BE2C (cell line): ENCODE results near the gene ZSCAN32.

Experiments
- DNase-seq: peaks from one replicate; pipeline ENCODE4 v3.0.0-alpha.2; 2020
- H3K27me3 ChIP-seq: fragments of 250-450 bp; sonication (Bioruptor Pico); 2 replicates; pipeline ENCODE4 v1.5.1; 2020; ENCODE audit warnings: mild to moderate bottlenecking
- H3K36me3 ChIP-seq: fragments of 250-450 bp; sonication (Bioruptor Pico); 2 replicates; pipeline ENCODE4 v1.5.1; 2020; ENCODE audit warnings: mild to moderate bottlenecking
- H3K4me1 ChIP-seq: fragments of 250-450 bp; sonication (Bioruptor Pico); 2 replicates; pipeline ENCODE4 v1.5.1; 2020
- H3K4me3 ChIP-seq: 2 replicates; pipeline ENCODE4 v1.5.1; 2011; ENCODE audit warnings: low read depth, low read length
- H3K9me3 ChIP-seq: fragments of 250-450 bp; sonication (Bioruptor Pico); 2 replicates; pipeline ENCODE4 v1.5.1; 2020
- CTCF ChIP-seq: IDR thresholded peaks from 2 replicates; pipeline ENCODE4 v1.5.1; 2012; ENCODE audit warnings: mild to moderate bottlenecking, low read depth, low read length

ZSCAN32 gene

GRCh38 chr16:3355589-3355988 lies 45.2 kb downstream of the ZSCAN32 start, which contains the start of gene OR2C1:
OR2C1 (plus strand) TSS chr16:3355889; CDS start chr16:3355941, 52 bp downstream.
- H3K9me3 ChIP-seq: no peaks in the 10 kb centered on the region
- H3K27me3 ChIP-seq: peaks cover 40% of the 10 kb centered on the region
- no peak for TF ChIP-seq CTCF
- H3K36me3 ChIP-seq: no peaks in the 10 kb centered on the region
- no peak within 1 kb of the TSS for H3K4me3 ChIP-seq
- no peak for DNase-seq
- no peaks in the 10 kb centered on the region for H3K4me1 ChIP-seq

GRCh38 chr16:3349175-3349574 lies 51.6 kb downstream of the ZSCAN32 start:
- no peaks in the 10 kb centered on the region for H3K36me3 ChIP-seq
- peaks cover 22% of the 10 kb centered on the region for H3K27me3 ChIP-seq
- no peak for TF ChIP-seq CTCF
- H3K4me1 ChIP-seq: no peaks in the 10 kb centered on the region
- peak; percentile 18 for DNase-seq
- no peak overlapping the region for H3K4me3 ChIP-seq
- H3K9me3 ChIP-seq: no peaks in the 10 kb centered on the region

GRCh38 chr16:3348547-3349167 lies 52.1 kb downstream of the ZSCAN32 start:
- Histone ChIP-seq H3K36me3 (no peaks in the 10 kb centered on the region), H3K4me3 (no peak overlapping the region), H3K27me3 (peaks cover 19% of the 10 kb centered on the region), H3K9me3 (no peaks in the 10 kb centered on the region), H3K4me1 (no peaks in the 10 kb centered on the region)
- no peak for DNase-seq
- no peak for TF ChIP-seq CTCF

GRCh38 chr16:3347586-3347985 lies 53.2 kb downstream of the ZSCAN32 start:
- Histone ChIP-seq H3K36me3 (no peaks in the 10 kb centered on the region), H3K27me3 (peaks cover 17% of the 10 kb centered on the region), H3K4me1 (no peaks in the 10 kb centered on the region), H3K4me3 (no peak overlapping the region), H3K9me3 (no peaks in the 10 kb centered on the region)
- DNase-seq: no peak
- TF ChIP-seq CTCF: no peak

- Histone ChIP-seq H3K27me3 (peaks cover 17% of the 10 kb centered on the region), H3K4me1 (no peaks in the 10 kb centered on the region), H3K9me3 (no peaks in the 10 kb centered on the region), H3K36me3 (no peaks in the 10 kb centered on the region), H3K4me3 (no peak overlapping the region)
- TF ChIP-seq CTCF: no peak
- DNase-seq: no peak
Observed at GRCh38 chr16:3346041-3346440, 54.8 kb downstream of the ZSCAN32 start.
